HT1080 (cell line): ENCODE results near the gene GJD3. TPM values are rescaled to one million over a fixed set of nuclear protein-coding genes. Genes with fewer than 3 reads are reported as not detected.
"Not testable (repeated sequence)": the region's sequence is repeated elsewhere in the genome, so short reads cannot be mapped to it uniquely, and the experiment has no call there.

Experiments used
- DNase-seq: peaks from one replicate; pipeline ENCODE4 v3.0.0-alpha.2; 2015; ENCODE audit warnings: low read depth
- polyA plus RNA-seq, 2 experiments: library from polyadenylated mRNA; depleted of rRNA; stranded (reverse); fragments of >200 nt; gene quantifications; 2 replicates each; pipeline ENCODE4 v1.2.3, GENCODE V29; 2015
- total RNA-seq: library from RNA; depleted of rRNA; stranded (reverse); fragments of >200 nt; shearing (Covaris generic); gene quantifications from 2 replicates; pipeline ENCODE4 v1.2.3, GENCODE V29; 2014; rRNA removed

Gene GJD3
- not detected in 2 replicates for total RNA-seq
- polyA plus RNA-seq (2015; cell fraction: cytosol; rRNA removed): not detected in 2 replicates
- polyA plus RNA-seq (2015; cell fraction: nucleus; rRNA removed): not detected in 2 replicates

- DNase-seq: no peak
These were observed at the start of gene GJD3 for GRCh38 chr17:40364121-40364861. Gene GJD3, minus strand, starts transcription at chr17:40364737. Its CDS starts 922 bp downstream, at chr17:40363815.

GRCh38 chr17:40414312-40414711, 49.8 kb upstream of the GJD3 start:
- not testable (repeated sequence) for DNase-seq

- DNase-seq: no peak
These were observed 48.3 kb upstream of the GJD3 start for GRCh38 chr17:40412880-40413279.

- DNase-seq: no peak
These were observed 47.3 kb upstream of the GJD3 start for GRCh38 chr17:40411821-40412220.

GRCh38 chr17:40410082-40410481, 45.5 kb upstream of the GJD3 start:
- DNase-seq: no peak

- DNase-seq: not testable (repeated sequence)
These were observed 45.0 kb upstream of the GJD3 start for GRCh38 chr17:40409540-40409939.

- no peak for DNase-seq
These were observed 42.9 kb upstream of the GJD3 start for GRCh38 chr17:40407460-40407859.

GRCh38 chr17:40404003-40404402, 39.5 kb upstream of the GJD3 start:
- DNase-seq: no peak

- no peak for DNase-seq
These were observed 38.1 kb upstream of the GJD3 start for GRCh38 chr17:40402668-40403067.

GRCh38 chr17:40399185-40399584, 34.6 kb upstream of the GJD3 start:
- peak; percentile 52 for DNase-seq

GRCh38 chr17:40386555-40386954, 22.0 kb upstream of the GJD3 start:
- not testable (repeated sequence) for DNase-seq

GRCh38 chr17:40382251-40382650, 17.7 kb upstream of the GJD3 start:
- no peak for DNase-seq

GRCh38 chr17:40378966-40379365, 14.4 kb upstream of the GJD3 start:
- no peak for DNase-seq

- no peak for DNase-seq
These were observed 13.3 kb upstream of the GJD3 start for GRCh38 chr17:40377832-40378231.

GRCh38 chr17:40376541-40376940, 12.0 kb upstream of the GJD3 start:
- not testable (repeated sequence) for DNase-seq

GRCh38 chr17:40375786-40376185, 11.2 kb upstream of the GJD3 start:
- not testable (repeated sequence) for DNase-seq

GRCh38 chr17:40374821-40375498, 10.4 kb upstream of the GJD3 start:
- DNase-seq: no peak

- no peak for DNase-seq
These were observed 9.5 kb upstream of the GJD3 start for GRCh38 chr17:40373999-40374398.

- no peak for DNase-seq
These were observed 8.8 kb upstream of the GJD3 start for GRCh38 chr17:40373324-40373723.

- DNase-seq: not testable (repeated sequence)
These were observed 8.1 kb upstream of the GJD3 start for GRCh38 chr17:40372644-40373043.

GRCh38 chr17:40372031-40372430, 7.5 kb upstream of the GJD3 start:
- no peak for DNase-seq

GRCh38 chr17:40371261-40371929, 6.9 kb upstream of the GJD3 start:
- peak; percentile 19 for DNase-seq
